MM.1S (cell line): ENCODE results near the gene PDCD7.

Source experiments
- DNase-seq: peaks from one replicate; pipeline ENCODE4 v3.0.0-alpha.2; 2015
- H2AFZ ChIP-seq: fragments of 300-600 bp; sonication (generic); 2 replicates; pipeline ENCODE4 v1.6.0; 2016; ENCODE audit warnings: antibody characterized with exemption, low read length
- H3F3A ChIP-seq: fragments of 300-600 bp; sonication (generic); 2 replicates; pipeline ENCODE4 v1.6.1; 2016; ENCODE audit warnings: mild to moderate bottlenecking, antibody characterized with exemption, low read length, moderate library complexity, mixed read lengths; ENCODE audit not compliant: insufficient read depth
- H3K27ac ChIP-seq: fragments of 300-600 bp; sonication (generic); 2 replicates; pipeline ENCODE4 v1.5.1; 2016; ENCODE audit warnings: mild to moderate bottlenecking, low read length
- H3K27me3 ChIP-seq: fragments of 300-600 bp; sonication (generic); replicated peaks from 2 replicates; pipeline ENCODE4 v1.6.0; 2016; ENCODE audit warnings: low read length; ENCODE audit not compliant: insufficient read depth
- H3K36me3 ChIP-seq: fragments of 300-600 bp; sonication (generic); replicated peaks from 2 replicates; pipeline ENCODE4 v1.6.1; 2016; ENCODE audit warnings: mild to moderate bottlenecking, low read length, mixed read lengths; ENCODE audit not compliant: insufficient read depth
- H3K4me1 ChIP-seq: fragments of 300-600 bp; sonication (generic); 2 replicates; pipeline ENCODE4 v1.6.1; 2016; ENCODE audit warnings: low read length, mixed read lengths
- H3K4me2 ChIP-seq: fragments of 300-600 bp; sonication (generic); 2 replicates; pipeline ENCODE4 v1.6.0; 2016; ENCODE audit warnings: low read depth, low read length
- H3K4me3 ChIP-seq: fragments of 300-600 bp; sonication (generic); 2 replicates; pipeline ENCODE4 v1.5.1; 2016; ENCODE audit warnings: low read length, mixed read lengths
- H3K79me2 ChIP-seq: fragments of 300-600 bp; sonication (generic); 2 replicates; pipeline ENCODE4 v1.6.1; 2016; ENCODE audit warnings: mixed run types, low read length, mixed read lengths
- H3K9ac ChIP-seq: fragments of 300-600 bp; sonication (generic); 2 replicates; pipeline ENCODE4 v1.6.1; 2016; ENCODE audit warnings: low read length, mixed read lengths
- H3K9me2 ChIP-seq: fragments of 300-600 bp; sonication (generic); replicated peaks from 2 replicates; pipeline ENCODE4 v1.6.1; 2016; ENCODE audit warnings: mild to moderate bottlenecking, low read length, mixed read lengths; ENCODE audit not compliant: insufficient read depth
- H3K9me3 ChIP-seq: fragments of 300-600 bp; sonication (generic); replicated peaks from 2 replicates; pipeline ENCODE4 v1.6.1; 2016; ENCODE audit warnings: mild to moderate bottlenecking, low read length, mixed read lengths; ENCODE audit not compliant: insufficient read depth
- H4K20me1 ChIP-seq: fragments of 300-600 bp; sonication (generic); 2 replicates; pipeline ENCODE4 v1.6.1; 2016; ENCODE audit warnings: mild to moderate bottlenecking, low read length, moderate library complexity, mixed read lengths; ENCODE audit not compliant: insufficient read depth
- CTCF ChIP-seq: fragments of 300-600 bp; sonication (generic); IDR thresholded peaks from 2 replicates; pipeline ENCODE4 v1.5.1; 2016; ENCODE audit warnings: antibody characterized with exemption, low read length, mixed read lengths
- EZH2 ChIP-seq: fragments of 300-600 bp; sonication (generic); optimal IDR thresholded peaks from 2 replicates; pipeline ENCODE3; 2017; ENCODE audit warnings: low read depth, mild to moderate bottlenecking, antibody characterized with exemption, low read length, mixed read lengths
- EZH2phosphoT487 ChIP-seq: fragments of 300-600 bp; sonication (generic); IDR thresholded peaks from 2 replicates; pipeline ENCODE4 v1.6.1; 2018; ENCODE audit warnings: antibody characterized with exemption, low read length

PDCD7 gene

GRCh38 chr15:65086680-65087111, 46.9 kb downstream of the PDCD7 start:
- no peaks in the 10 kb centered on the region for H3K36me3 ChIP-seq
- no peak overlapping the region for H3K9ac ChIP-seq
- no peaks in the 10 kb centered on the region for H3K9me2 ChIP-seq
- no peaks in the 10 kb centered on the region for H3K4me1 ChIP-seq
- TF ChIP-seq EZH2 (no peak), EZH2phosphoT487 (no peak), CTCF (no peak)
- no peak overlapping the region for H3K4me2 ChIP-seq
- H4K20me1 ChIP-seq: no peaks in the 10 kb centered on the region
- no peaks in the 10 kb centered on the region for H3F3A ChIP-seq
- H2AFZ ChIP-seq: no peak overlapping the region
- DNase-seq: no peak
- no peak overlapping the region for H3K4me3 ChIP-seq
- H3K27me3 ChIP-seq: 0 out of 2 replicates have a peak, but pooled peaks cover 3% of the 10 kb centered on the region
- H3K9me3 ChIP-seq: no peaks in the 10 kb centered on the region
- no peak overlapping the region for H3K27ac ChIP-seq
- no peaks in the 10 kb centered on the region for H3K79me2 ChIP-seq

DNA sequence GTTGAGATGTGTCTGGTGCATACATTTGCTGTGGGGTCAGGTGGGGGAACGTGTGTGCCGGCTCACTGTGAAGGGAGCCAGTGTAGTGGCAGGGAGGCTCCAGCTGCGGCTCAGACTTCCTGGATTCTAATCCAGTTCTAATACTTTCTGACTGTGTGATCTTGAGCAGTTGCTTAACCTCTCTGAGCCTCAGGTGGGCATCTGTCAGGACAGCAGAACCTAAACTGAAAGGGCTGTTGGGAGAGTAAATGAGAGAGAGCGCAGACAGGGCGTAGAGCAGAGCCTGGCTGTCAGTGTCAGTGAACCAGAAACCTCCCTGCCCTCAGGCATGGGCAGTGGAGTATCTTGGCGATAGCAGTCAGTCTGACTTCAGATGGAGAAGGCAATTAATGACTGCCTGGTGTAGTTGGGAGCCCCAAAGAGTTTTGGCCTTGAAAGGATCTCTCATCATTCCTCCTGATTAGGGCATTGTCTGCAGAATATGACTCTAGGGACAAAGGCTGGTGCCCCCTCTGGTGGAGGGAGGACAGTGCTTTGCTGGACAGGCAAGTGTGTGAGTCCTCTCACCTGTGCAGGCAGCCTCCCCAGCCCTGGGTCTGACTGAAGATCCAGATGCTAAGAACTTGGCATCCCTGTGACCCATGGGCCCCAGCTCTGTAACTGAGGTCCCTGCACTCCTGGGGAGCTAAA, 47.5 kb downstream of the PDCD7 start:
- H2AFZ ChIP-seq: no peak overlapping the region
- no peaks in the 10 kb centered on the region for H4K20me1 ChIP-seq
- H3K27ac ChIP-seq: no peak overlapping the region
- H3K4me1 ChIP-seq: no peaks in the 10 kb centered on the region
- no peak overlapping the region for H3K4me2 ChIP-seq
- no peaks in the 10 kb centered on the region for H3K79me2 ChIP-seq
- no peak overlapping the region for H3K4me3 ChIP-seq
- 0 out of 2 replicates have a peak, but pooled peaks cover 3% of the 10 kb centered on the region for H3K27me3 ChIP-seq
- no peaks in the 10 kb centered on the region for H3F3A ChIP-seq
- no peak overlapping the region for H3K9ac ChIP-seq
- H3K9me3 ChIP-seq: no peaks in the 10 kb centered on the region
- H3K9me2 ChIP-seq: no peaks in the 10 kb centered on the region
- TF ChIP-seq EZH2 (no peak), CTCF (peak; percentile 39)
- H3K36me3 ChIP-seq: no peaks in the 10 kb centered on the region
- DNase-seq: peak; percentile 10

GRCh38 chr15:65085207-65085753, 48.3 kb downstream of the PDCD7 start:
- Histone ChIP-seq H3K27me3 (0 out of 2 replicates have a peak, but pooled peaks cover 3% of the 10 kb centered on the region), H3K4me3 (no peak overlapping the region), H3K79me2 (no peaks in the 10 kb centered on the region), H3F3A (no peaks in the 10 kb centered on the region), H3K4me1 (no peaks in the 10 kb centered on the region), H3K9me2 (no peaks in the 10 kb centered on the region), H3K9me3 (no peaks in the 10 kb centered on the region), H3K9ac (no peak overlapping the region), H4K20me1 (no peaks in the 10 kb centered on the region), H2AFZ (no peak overlapping the region), H3K4me2 (no peak overlapping the region), H3K27ac (no peak overlapping the region), H3K36me3 (no peaks in the 10 kb centered on the region)
- DNase-seq: no peak
- TF ChIP-seq CTCF (no peak), EZH2phosphoT487 (no peak), EZH2 (no peak)
